Stimulated activated CD8-positive, alpha-beta memory T cell treated with anti-CD3 and anti-CD28 coated beads, Interleukin-15, amount 100 ng/mL, for 48 hours (primary cell): ENCODE results near the gene PREX1.
"Not testable (repeated sequence)": the region's sequence is repeated elsewhere in the genome, so short reads cannot be mapped to it uniquely, and the experiment has no call there.

Source experiments
- DNase-seq, 2 donors: peaks; one replicate each; pipeline ENCODE4 v3.0.0-alpha.2; 2020; ENCODE audit warnings: low read depth in 2 of 2

The PREX1 gene

DNA sequence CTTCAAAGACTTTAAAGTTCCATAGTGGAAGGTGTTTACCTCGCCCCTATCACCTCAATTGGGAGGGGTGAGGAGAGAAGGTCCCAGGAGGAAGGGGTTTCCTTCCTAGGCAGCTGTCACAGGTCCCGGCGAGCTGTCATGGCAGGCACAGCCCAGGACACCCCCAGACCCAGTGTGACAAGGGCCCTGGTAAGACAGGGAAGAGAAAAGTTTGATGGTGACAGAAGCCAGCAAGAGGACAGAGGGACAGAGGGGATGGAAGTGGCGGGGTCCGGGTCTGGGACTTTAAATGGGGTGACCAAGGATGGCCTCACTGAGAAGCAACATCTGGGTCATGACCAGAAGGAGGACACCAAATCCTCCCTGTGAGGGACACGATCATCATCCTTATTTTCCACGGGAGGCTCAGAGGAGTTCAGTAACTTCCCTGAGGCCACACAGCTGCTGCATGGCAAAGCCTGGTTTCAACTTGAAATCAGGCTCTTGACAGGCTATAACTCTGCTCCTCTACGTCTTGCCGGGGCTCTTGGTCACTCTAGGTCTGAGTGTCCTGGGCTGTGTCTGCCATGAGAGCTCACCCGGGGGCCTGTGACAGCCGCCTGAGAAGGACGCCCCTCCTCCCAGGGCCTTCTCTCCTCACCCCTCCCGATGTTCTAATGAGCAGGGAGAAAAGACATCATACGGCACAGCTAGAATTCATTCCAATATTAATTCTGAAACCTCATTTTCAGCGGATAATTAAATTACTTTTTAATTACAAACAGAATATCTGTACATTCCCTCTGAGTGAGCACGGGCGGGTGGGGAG lies 222.2 kb downstream of the PREX1 start:
- DNase-seq: no peak

- no peak for DNase-seq
Observed at GRCh38 chr20:48604936-48605335, 222.9 kb downstream of the PREX1 start.

GRCh38 chr20:48604426-48604825 lies 223.4 kb downstream of the PREX1 start:
- no peak for DNase-seq

DNA sequence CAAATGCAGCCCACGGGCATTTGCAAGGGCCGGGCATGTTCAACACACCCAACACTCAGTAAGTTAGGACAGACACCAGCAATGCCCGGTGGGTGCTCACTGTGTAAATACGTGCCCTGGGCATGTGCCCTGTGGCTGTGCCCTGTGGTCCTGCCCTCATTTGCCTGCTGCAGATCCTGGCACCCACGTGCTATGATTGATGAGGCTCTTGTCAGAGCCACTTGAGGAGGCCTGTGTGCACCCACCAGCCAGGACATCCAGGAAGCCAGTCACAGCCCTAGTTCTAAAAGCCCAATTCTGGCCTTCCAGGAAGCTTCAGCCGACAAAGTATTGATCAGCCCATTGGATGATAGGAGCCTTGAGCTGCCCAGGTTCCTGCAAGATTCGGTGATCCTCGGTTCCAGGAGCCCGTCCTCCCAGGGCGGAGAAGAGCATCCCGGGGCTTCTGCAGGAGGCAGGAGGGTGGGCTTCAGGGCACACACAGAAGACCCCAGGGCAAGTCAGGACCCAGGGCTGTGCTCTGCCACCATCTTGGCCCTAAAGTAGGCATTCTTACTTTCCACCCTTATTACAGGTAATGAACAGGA lies 223.9 kb downstream of the PREX1 start:
- no peak for DNase-seq

DNA sequence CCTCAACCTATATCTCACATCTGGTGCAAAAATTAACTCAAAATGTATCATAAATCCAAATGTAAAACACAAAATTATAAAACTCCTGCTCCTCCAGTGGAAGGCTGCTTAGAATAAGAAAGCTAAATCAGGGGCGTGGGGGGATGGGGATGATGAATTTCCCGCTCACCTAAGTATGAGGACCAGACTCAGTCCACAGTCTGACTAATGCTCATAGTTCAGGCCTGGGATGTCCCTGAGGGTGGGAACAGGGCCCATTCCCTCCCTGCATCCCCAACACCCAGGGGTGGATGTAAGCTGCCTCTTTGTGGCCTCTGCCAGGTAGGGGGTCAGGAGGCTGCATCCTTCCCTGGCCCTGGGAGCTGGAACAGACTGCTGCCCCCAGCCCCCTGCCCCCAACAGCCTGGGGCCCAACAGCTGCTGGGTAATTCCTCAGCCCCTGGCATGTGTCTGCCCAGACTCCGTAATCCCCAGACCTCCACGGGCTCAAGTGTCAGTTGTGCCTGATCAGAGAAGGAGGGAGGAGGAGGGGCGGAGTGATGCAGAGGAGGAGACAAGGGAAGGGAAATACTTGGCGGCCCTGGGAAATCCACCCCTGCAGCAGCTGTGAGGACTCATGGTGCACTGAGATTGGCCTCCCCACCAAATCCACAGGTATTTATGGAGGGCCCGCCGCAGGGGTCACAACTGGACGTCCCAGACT lies 224.5 kb downstream of the PREX1 start:
- DNase-seq: no peak

- no peak for DNase-seq
Observed at GRCh38 chr20:48601798-48602197, 226.0 kb downstream of the PREX1 start.

DNA sequence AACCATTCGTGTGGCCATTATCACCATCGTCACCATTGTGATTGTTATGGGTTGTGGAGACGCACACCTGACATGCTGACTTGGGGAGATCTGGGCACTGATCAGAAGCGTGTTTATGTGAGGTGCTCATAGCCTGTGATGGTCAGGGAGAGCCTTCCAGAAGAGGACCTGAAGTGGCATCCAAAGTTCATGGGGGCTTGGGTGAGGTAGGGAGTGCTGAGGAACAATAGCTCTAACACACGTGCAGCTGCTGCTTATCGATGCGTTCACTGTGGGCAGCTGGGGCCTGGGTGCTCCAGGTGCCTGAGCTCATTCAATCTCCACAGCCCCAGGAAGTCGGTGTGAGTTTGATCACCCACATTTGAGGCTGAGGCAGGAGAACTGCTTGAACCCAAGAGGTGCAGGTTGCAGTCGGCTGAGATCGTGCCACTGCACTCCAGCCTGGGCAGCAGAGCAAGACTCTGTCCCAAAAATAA lies 227.3 kb downstream of the PREX1 start:
- no peak for DNase-seq

DNA sequence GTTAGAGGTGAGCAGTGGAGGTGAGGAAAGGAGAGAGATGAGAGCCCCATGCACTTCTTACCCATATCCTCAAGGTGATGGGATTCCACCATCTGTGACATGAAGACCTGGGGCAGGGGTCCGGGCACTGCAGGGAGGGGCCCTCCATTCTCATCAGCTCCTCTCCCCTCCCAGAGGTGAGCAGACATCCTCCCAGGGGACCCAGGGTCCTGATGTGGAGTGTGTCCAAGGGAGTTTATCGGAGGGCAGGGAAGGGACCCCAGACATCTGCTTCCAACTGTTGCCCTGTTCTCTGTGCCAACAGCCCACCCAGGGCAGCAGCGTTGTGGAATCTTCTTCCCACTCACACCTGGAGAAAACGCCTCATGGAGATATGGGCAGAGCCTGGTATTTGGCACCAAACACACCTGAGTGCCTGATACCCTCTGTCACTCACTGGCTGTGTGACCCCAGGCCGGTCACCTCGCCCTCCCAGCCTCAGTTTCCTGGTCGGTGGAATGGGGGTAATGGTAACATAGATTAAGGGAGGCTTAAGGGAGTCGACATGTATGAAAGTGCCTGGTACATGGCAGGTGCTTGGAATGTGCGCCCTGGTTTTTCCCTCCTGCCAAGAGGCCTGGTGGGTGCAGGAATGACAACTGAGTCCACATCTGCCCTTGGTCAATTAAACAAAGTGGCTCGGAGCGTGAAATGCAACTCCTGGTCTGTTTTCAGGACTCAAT lies 227.9 kb downstream of the PREX1 start:
- DNase-seq: no peak

- no peak for DNase-seq
Observed at GRCh38 chr20:48599106-48599747, 228.6 kb downstream of the PREX1 start.

- not testable (repeated sequence) for DNase-seq
Observed at GRCh38 chr20:48598303-48598941, 229.4 kb downstream of the PREX1 start.

- no peak for DNase-seq
Observed at GRCh38 chr20:48597521-48598302, 230.1 kb downstream of the PREX1 start.

- DNase-seq: no peak
Observed at GRCh38 chr20:48596334-48596898, 231.4 kb downstream of the PREX1 start.

DNA sequence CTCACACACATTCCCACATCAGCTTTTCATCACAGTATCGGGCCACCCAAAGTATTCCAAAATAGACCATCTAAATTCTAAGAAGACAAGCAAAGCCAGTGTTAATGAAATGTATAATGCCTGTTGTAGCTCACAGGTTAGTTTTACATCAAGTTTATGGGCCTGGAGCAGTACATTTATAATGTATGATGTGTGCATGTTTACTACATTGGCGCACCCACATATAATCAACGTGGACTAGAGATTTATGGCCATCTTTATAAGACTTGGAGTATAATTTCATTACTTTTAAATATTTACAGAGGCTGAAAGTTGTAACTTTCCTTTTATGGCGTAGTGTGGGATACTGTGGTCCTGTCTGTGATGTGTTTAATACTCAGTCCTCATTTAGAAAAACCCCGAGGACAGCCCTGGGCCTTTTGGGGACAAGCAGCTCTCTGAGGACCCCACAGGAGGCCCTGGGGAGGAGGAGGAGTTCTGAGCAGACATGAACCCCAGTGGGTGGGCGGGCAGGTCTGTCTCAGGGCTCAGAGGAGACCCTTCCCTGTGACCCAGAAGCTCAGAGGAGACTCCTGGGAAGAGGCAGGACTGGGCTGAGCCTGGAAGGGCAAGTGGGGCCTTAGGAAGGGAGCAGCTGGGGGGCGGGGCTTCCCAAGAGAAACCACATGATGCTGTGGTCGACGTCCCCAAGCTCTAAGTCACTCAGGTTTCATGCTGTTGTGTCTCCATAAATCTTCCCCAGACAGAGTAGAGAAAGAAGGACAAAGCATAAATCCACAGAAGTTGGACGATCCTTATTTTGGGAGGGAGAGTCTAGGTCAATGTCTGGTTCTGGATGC lies 232.1 kb downstream of the PREX1 start:
- no peak for DNase-seq

- DNase-seq: no peak
Observed at GRCh38 chr20:48594533-48594932, 233.3 kb downstream of the PREX1 start.

DNA sequence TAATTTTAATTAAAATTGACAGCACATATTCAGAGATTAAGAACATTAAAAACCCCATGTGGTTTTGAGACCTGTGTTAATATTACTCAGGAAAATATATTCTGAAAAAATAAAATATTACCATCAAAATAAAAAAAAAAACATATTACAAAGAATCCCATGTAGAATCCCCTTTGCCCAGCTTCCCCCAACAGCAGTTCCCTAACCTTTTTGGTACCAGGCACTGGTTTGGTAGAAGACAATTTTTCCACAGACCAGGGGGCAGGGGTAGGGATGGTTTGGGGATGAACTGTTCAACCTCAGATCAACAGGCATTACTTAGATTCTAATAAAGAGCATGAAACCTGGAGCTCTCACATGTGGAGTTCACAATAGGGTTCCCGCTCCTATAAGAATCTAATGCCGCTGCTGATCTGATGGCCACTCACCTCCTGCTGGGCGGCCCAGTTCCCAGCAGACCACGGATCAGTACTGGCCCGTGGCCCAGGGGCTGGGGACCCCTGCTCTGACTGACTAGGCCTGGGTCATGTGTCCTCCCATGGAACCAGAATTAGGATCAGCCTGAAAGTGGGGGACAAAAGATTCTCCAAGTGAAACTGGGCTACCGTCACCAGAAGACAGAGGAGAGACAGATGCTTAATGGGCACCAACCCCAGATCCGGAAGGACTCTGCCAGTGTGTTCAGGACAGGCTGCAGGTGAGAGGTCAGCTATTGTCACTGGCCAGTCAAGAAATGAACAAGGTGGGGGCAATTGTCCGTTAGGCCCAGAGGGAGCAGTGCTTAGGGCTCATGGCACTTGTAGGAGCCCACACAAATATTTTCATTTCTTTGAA lies 235.5 kb downstream of the PREX1 start:
- no peak for DNase-seq

GRCh38 chr20:48586730-48587129 lies 241.1 kb downstream of the PREX1 start:
- DNase-seq: no peak

DNA sequence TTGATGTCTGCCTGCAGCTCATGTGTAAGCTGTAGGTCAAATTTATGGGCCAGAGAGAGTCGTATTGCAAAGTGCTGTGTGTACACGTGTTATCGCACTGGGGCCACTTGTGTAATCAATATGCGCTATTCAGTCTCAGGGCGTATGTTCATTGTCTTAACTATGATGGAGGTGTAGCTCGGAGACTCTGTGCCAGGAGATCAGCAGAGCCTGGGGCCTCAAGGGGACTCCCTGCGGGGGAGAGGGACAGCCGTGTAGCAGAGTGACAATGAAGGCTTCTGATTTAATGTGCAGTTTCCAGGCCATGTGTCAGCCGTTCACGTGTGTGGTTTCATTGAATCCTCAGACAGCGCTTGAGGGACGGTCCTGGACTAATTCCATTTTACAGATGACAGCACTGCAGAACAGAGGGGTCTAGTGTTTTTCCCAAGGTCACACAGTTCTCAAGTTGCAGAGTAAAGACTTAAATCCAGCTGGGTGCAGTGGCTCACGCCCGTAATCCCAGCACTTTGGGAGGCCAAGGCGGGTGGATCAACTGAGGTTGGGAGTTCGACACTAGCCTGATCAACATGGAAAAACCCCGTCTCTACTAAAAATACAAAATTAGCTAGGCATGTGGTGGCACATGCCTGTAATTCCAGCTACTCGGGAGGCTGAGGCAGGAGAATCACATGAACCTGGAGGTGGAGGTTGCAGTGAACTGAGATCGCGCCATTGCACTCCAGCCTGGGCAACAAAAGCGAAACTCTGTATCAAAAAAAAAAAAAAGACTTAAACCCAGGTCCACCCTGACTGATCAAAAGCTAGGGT lies 242.5 kb downstream of the PREX1 start:
- DNase-seq: no peak
